Non-pigmented ciliary epithelial cell (primary cell): ENCODE data around the gene LRMDA.
"Not testable (repeated sequence)": the region's sequence is repeated elsewhere in the genome, so short reads cannot be mapped to it uniquely, and the experiment has no call there.

Source experiments
- DNase-seq: peaks from one replicate; pipeline ENCODE4 v3.0.0-alpha.2; 2010; ENCODE audit warnings: low read depth

LRMDA gene

GRCh38 chr10:76555067-76555670 lies 1123.7 kb downstream of the LRMDA start:
- DNase-seq = no peak

- DNase-seq = no peak
Measured at GRCh38 chr10:76557366-76557765, 1125.9 kb downstream of the LRMDA start.

DNA sequence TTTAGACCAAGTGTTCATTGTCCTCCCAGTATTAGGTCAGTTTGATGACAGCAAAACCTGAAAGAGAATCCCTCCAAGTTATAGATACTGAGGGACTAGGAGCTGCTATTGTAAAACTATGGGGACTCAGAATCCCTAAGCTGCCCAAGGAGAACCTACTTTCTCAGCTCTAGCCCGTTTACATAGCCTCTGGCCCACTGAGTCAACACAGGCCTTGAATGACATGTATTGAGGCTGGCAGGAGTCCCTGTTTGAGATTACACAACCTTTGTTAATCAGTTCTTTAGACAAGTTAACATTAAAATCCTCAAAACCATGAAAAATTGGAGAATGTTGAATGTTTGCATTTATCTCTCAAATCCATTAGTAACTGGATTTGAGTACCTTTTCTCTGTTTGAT lies 1127.2 kb downstream of the LRMDA start:
- peak; percentile 45 for DNase-seq

DNA sequence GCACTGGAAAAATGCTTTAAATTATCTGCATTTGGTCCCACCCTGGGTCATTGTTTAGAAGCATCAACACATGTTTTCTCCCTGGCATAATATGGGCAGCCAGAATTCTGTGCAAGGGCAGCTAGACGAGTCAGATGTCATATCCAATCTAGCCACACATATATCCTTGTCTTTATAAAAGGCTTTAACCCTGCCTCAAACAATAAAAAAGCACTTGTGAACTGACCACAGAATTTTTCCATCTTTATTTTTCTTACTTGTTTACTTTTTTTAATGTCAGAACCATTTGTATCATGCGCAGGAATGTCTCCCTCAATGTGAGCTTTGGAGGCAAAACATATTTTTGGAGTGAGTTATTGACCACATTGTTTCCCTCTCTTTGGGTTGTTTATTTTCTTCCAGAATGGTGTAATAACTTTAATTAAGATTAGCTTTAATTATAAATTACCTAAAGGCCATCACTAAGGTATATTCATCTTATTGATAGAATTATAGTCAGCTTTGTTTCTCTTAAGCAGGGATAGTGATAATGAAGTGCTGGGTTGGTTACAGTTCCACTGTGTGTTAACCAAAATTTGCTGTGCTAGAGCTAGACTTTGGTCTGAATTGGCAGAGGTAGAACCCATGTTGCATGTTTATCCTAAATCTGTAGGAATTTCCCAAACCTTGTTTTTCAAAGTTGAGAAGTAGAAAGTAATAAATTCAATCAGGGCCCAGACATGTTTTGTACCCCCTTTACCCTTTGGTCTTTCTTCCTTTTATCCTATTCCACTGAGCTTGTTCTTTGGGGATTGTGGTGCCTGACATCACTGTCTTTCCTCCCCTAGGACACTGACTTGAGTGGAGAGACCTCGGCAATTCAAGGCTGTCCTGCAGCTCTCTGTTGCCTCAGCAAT lies 1127.8 kb downstream of the LRMDA start:
- no peak for DNase-seq

DNA sequence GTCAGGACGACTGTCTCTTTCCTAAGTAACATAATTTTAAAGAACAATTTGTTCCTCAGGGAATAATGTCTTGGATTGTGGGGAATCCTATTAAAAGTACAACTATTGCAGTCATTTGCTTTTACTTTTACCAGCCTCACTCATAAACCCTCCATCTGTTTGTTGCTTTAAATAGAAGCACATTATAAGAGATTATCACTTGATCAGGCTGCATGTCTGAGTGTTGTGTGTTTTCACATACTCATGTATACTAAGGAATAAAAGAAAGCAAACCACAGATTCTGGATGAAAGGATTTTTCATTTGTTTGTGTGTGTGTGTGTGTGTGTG lies 1128.4 kb downstream of the LRMDA start:
- no peak for DNase-seq

DNA sequence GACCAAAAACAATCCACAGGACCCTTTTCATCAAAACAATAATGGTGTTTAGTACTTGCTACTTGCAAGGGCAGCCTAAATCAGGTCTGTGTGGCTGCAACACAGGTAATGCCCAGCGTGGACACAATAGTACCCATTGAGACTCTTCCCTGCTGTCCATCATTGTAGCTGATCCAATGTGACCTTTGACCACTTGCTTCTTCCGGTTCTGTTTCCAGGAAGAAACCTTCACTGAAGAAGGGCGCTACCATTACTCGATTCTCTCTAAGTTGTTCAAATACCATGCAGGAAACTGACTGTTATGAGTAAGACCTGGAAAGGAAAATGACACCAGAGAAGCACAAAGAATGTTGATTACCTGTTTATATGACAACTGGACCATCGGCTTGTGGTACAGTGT lies 1128.9 kb downstream of the LRMDA start:
- no peak for DNase-seq

GRCh38 chr10:76563286-76563685 lies 1131.9 kb downstream of the LRMDA start:
- no peak for DNase-seq

DNA sequence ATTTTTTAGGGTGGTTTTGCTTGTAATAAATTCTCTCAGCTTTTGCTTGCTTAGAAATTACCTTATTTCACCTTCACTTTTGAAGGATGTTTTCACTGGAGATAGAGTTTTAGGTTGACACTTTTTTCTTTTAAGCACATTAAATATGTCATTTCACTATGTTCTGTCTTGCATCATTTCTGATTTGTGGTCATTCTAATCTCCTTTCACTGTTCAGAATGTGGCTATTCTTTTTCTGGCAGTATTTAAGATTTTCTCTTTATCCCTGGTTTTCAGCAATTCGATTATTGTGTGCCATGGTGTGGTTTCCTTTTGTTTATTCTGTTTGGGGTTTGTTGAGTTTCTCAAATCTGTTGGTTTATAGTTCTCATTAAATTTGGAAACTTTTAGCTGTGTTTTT lies 1140.6 kb downstream of the LRMDA start:
- DNase-seq = no peak

DNA sequence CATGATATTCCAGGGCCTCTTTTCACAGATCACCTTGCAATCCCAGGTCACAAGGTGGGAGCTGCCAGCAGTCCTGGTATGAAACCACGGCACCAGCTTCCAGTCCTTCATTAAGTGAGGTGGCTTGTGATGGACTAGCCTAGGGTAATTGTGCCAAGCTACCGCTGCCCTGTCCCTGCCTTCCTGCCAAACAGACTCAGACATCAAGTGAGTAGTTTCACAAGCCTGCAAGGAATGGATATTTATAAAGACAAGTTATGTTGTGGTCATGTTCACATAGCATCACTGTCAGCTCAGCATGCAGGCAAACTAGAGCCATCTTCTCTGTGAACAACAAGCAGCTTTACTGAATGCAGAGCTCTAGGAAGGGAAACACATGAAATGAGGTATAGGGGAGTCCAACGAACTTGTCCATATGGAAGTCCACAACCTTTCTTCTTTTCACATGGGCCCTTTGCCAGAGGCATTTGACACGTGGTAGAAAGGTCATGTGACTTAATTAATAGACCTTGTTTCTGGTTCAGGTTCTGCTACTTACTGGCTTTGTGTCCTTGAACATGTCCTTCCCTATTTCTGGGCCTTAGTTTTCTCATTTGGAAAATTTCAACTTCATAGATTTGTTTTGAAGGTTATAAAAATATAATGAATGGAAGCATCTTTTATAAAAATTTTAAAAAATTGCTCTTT lies 1145.0 kb downstream of the LRMDA start:
- DNase-seq = peak; percentile 44

DNA sequence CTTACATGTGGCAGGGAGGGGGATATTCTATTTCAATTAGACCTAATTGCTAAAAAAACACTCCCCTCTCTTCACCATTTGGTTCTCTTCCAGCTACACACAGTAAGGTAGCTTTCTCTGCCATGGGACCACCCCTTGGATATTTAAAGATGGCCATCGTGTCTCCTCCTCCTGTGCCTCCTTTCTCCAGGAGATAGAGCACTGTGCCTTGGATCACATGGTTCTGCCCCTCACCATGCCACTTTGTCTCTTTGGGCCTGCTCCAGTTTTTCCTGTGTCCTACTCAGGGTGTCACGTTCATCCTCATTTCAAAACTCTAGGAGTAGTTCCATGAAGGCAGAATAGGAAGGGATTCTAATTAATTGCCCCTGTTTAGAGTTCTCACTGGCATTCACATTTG lies 1146.0 kb downstream of the LRMDA start:
- no peak for DNase-seq

- no peak for DNase-seq
Measured at GRCh38 chr10:76581506-76582256, 1150.3 kb downstream of the LRMDA start.

DNA sequence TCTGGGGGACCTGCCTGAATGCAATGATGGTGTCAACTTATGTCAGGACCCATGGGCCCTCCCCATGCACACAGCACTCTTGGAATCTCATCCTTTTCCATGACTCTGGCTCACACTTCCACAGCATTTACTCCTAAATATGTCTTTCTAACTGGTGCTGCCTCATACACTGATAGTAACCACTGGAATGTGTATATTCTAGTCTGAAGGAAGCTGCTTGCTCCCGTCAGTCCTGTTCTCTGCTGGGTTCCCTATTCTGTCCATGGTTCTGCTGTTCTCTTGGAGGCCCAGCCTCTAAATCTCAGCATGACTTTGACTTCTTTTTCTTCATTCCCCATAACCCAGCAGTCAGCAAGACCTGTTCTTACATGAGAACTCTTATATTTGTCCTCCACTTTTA lies 1151.1 kb downstream of the LRMDA start:
- no peak for DNase-seq

DNA sequence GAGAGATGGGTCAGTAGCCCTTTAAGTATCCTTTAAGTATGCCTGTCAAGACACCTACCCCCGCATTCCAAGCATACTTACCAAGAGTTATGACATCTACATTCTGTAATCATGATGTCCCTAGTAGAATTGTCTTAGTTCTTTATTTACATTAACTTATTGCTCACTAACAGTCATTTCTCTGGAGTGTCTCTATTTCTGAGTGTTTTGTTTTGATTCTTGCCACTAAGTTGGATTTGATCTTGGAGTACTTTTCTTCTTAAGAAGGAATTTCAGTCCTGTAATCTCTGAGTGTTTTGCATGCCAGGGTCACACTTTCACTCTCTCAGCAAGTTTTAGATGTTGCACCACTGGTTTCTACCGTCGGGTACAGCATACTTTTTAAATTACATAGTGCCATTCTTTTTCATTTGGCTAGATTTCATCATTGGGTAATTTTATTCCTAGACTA lies 1152.3 kb downstream of the LRMDA start:
- peak; percentile 89 for DNase-seq

DNA sequence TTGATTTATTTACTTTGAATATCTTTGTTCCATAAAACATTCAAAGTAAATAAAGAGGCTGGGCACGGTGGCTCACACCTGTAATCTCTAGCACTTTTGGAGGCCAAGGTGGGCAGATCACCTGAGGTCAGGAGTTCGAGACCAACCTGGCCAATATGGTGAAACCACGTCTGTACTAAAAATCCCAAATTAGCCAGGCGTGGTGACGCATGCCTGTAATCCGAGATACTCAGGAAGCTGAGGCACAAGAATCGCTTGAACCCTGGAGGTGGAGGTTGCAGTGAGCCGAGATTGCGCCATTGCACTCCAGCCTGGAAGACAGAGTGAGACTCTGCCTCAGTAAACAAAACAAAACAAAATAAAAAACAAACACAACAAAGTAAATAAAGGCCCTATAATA lies 1153.0 kb downstream of the LRMDA start:
- not testable (repeated sequence) for DNase-seq
